Ectodermal cell (in vitro differentiated cells): ENCODE results near the gene ZFYVE28.

Experiments used
- H3K27ac ChIP-seq: 2 replicates; pipeline ENCODE4 v1.7.0; 2013; ENCODE audit warnings: mild to moderate bottlenecking, low read depth, low read length; ENCODE audit not compliant: insufficient read depth, poor library complexity, severe bottlenecking
- H3K27me3 ChIP-seq: 2 replicates; pipeline ENCODE4 v1.7.0; 2013; ENCODE audit warnings: mild to moderate bottlenecking, low read length; ENCODE audit not compliant: insufficient read depth, control insufficient read depth, poor library complexity, severe bottlenecking
- H3K36me3 ChIP-seq: one replicate; pipeline ENCODE4 v1.7.0; 2013; ENCODE audit warnings: low read length; ENCODE audit not compliant: control insufficient read depth, insufficient read depth
- H3K4me1 ChIP-seq: one replicate; pipeline ENCODE4 v1.7.0; 2013; ENCODE audit warnings: low read length; ENCODE audit not compliant: control insufficient read depth, insufficient read depth
- H3K4me3 ChIP-seq: 2 replicates; pipeline ENCODE4 v1.7.0; 2013; ENCODE audit warnings: low read depth, low read length, control low read depth; ENCODE audit not compliant: insufficient read depth
- H3K9me3 ChIP-seq: 2 replicates; pipeline ENCODE4 v1.7.0; 2013; ENCODE audit warnings: mild to moderate bottlenecking, low read length, moderate library complexity; ENCODE audit not compliant: control insufficient read depth
- WGBS, 2 experiments: methylation state at CpG; one replicate each; pipeline ENCODE4 v1.1.7; 2013; ENCODE audit warnings: missing lambda C conversion rate in 2 of 2; 5-methylcytosine and 5-hydroxymethylcytosine counted together

ZFYVE28 gene

GRCh38 chr4:2407991-2408342, 10.5 kb downstream of the ZFYVE28 start:
- WGBS, 2 experiments = 91 to 92% methylated on average over 3 of the region's 3 CpGs
- Histone ChIP-seq H3K27ac (no peak overlapping the region), H3K36me3 (no peaks in the 10 kb centered on the region), H3K4me3 (no peak overlapping the region), H3K27me3 (peaks cover 20% of the 10 kb centered on the region), H3K4me1 (peaks cover 10% of the 10 kb centered on the region), H3K9me3 (no peaks in the 10 kb centered on the region)

GRCh38 chr4:2406920-2407319, 11.5 kb downstream of the ZFYVE28 start:
- H3K4me1 ChIP-seq = peaks cover 13% of the 10 kb centered on the region
- WGBS, 2 experiments = 75 to 79% methylated on average over 7 of the region's 7 CpGs
- H3K4me3 ChIP-seq = no peak overlapping the region
- no peak overlapping the region for H3K27ac ChIP-seq
- no peaks in the 10 kb centered on the region for H3K9me3 ChIP-seq
- H3K36me3 ChIP-seq = no peaks in the 10 kb centered on the region
- peaks cover 15% of the 10 kb centered on the region for H3K27me3 ChIP-seq

DNA sequence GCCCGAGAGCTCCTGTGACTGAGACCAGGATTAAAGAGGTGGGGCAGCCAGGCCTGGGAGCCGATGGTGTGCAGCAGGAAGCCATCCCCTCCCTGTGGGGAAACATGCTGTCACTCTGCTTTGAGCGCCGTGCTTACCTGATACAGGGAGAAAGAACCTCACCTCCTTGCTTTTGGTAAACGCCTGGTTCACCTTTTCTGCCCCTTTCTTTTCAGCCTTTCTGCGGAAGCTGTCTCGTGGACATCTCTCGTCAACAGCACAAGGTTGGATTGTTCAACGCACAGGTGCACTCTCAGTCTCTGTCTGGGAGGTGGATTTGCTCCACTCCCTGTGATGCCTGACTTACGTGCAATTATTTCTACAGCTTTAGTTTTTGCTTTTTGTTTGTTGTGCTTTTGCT, 12.0 kb downstream of the ZFYVE28 start:
- WGBS, 2 experiments = 70 to 71% methylated on average over 10 of the region's 10 CpGs
- Histone ChIP-seq H3K4me1 (peaks cover 18% of the 10 kb centered on the region), H3K27me3 (peaks cover 16% of the 10 kb centered on the region), H3K9me3 (no peaks in the 10 kb centered on the region), H3K36me3 (no peaks in the 10 kb centered on the region), H3K4me3 (no peak overlapping the region), H3K27ac (no peak overlapping the region)

DNA sequence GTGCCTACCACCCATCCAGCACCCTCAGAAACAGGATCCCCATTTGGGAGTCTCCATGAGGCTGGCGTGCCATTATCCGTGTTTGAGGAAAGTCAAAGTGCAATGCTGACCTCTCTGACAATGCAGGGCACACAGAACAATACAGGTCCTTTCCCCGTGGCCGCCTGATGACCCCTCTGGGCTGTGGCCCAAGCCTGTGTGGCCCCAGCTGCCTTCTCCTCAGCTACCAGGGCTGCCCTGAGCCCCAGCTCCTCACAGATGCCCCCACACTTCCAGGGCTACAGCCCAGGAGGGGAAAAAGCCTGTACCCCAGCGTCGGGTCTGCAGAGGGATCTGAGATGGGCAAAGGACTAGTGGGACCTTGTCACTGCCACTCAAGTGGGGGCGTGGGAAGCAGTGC, 15.5 kb downstream of the ZFYVE28 start:
- Histone ChIP-seq H3K9me3 (no peaks in the 10 kb centered on the region), H3K27ac (no peak overlapping the region), H3K4me1 (peaks cover 20% of the 10 kb centered on the region), H3K27me3 (peaks cover 29% of the 10 kb centered on the region), H3K36me3 (no peaks in the 10 kb centered on the region), H3K4me3 (no peak overlapping the region)
- WGBS, 2 experiments = 80 to 89% methylated on average over 7 of the region's 7 CpGs

- Histone ChIP-seq H3K36me3 (no peaks in the 10 kb centered on the region), H3K4me1 (peaks cover 20% of the 10 kb centered on the region), H3K27ac (no peak overlapping the region), H3K27me3 (peaks cover 29% of the 10 kb centered on the region), H3K4me3 (peak overlapping the region; percentile 5), H3K9me3 (no peaks in the 10 kb centered on the region)
- WGBS, 2 experiments = 29 to 31% methylated on average over 27 of the region's 27 CpGs
These were observed 16.2 kb downstream of the ZFYVE28 start for GRCh38 chr4:2402048-2402842.

DNA sequence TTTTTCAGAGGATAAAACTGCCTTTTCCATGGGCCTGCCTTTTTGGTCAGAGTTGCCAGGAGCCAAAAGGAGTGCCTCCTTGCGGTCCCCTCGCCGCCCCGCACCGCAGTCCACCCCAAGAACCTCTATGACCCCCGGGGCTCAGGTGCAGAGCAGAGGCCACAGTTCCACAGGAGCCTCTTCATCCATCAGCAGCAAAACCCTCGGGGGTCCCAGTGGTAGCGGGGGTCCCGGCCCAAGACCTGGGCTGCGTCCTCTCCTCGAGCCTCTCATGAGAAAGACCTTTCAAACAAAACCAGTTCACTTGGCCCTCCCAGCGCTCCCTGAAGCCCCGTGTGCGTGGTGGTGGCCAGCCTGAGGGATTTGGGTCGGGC, 16.8 kb downstream of the ZFYVE28 start:
- Histone ChIP-seq H3K27ac (no peak overlapping the region), H3K4me3 (peak overlapping the region; percentile 5), H3K9me3 (no peaks in the 10 kb centered on the region), H3K4me1 (peaks cover 20% of the 10 kb centered on the region), H3K36me3 (no peaks in the 10 kb centered on the region), H3K27me3 (peaks cover 29% of the 10 kb centered on the region)
- WGBS, 2 experiments = 55 to 58% methylated on average over 15 of the region's 15 CpGs

- 81 to 82% methylated on average over 15 of the region's 15 CpGs for WGBS, 2 experiments
- Histone ChIP-seq H3K4me1 (peaks cover 20% of the 10 kb centered on the region), H3K9me3 (no peaks in the 10 kb centered on the region), H3K36me3 (no peaks in the 10 kb centered on the region), H3K27ac (no peak overlapping the region), H3K4me3 (no peak overlapping the region), H3K27me3 (peaks cover 29% of the 10 kb centered on the region)
These were observed 17.4 kb downstream of the ZFYVE28 start for GRCh38 chr4:2400841-2401609.

- 84% methylated on average over 28 of the region's 28 CpGs for WGBS, 2 experiments
- no peaks in the 10 kb centered on the region for H3K9me3 ChIP-seq
- H3K4me1 ChIP-seq = peaks cover 20% of the 10 kb centered on the region
- peaks cover 31% of the 10 kb centered on the region for H3K27me3 ChIP-seq
- no peak overlapping the region for H3K4me3 ChIP-seq
- H3K36me3 ChIP-seq = no peaks in the 10 kb centered on the region
- no peak overlapping the region for H3K27ac ChIP-seq
These were observed 18.7 kb downstream of the ZFYVE28 start for GRCh38 chr4:2399631-2400190.

GRCh38 chr4:2399216-2399615, 19.2 kb downstream of the ZFYVE28 start:
- Histone ChIP-seq H3K27me3 (peaks cover 36% of the 10 kb centered on the region), H3K4me1 (peaks cover 20% of the 10 kb centered on the region), H3K36me3 (no peaks in the 10 kb centered on the region), H3K9me3 (no peaks in the 10 kb centered on the region), H3K27ac (no peak overlapping the region), H3K4me3 (no peak overlapping the region)
- WGBS, 2 experiments = 94 to 96% methylated on average over 10 of the region's 10 CpGs
